Stimulated activated CD4-positive, alpha-beta T cell treated with anti-CD3 and anti-CD28 coated beads, Interleukin-12 subunit alpha, Interleukin-12 subunit beta, amount 100 ng/mL, for 48 hours (primary cell): ENCODE results near the gene SLC22A3.
"Not testable (repeated sequence)": the region's sequence is repeated elsewhere in the genome, so short reads cannot be mapped to it uniquely, and the experiment has no call there.

ENCODE experiments used
- DNase-seq, 3 donors: peaks; one replicate each; pipeline ENCODE4 v3.0.0-alpha.2; 2020; ENCODE audit warnings: low read depth in 2 of 3, low spot score in 1 of 3

The SLC22A3 gene

GRCh38 chr6:160348223-160349019 is at the start of gene SLC22A3:
Gene SLC22A3 (plus strand): TSS chr6:160348378. CDS start chr6:160348420, 42 bp downstream.
- no peak for DNase-seq

- no peak for DNase-seq
Measured at GRCh38 chr6:160299559-160299958, 48.6 kb upstream of the SLC22A3 start.

GRCh38 chr6:160300076-160300695 is 48.0 kb upstream of the SLC22A3 start:
- DNase-seq = no peak

GRCh38 chr6:160301339-160301738 is 46.8 kb upstream of the SLC22A3 start:
- DNase-seq = no peak

- DNase-seq = not testable (repeated sequence)
Measured at GRCh38 chr6:160302431-160303082, 45.6 kb upstream of the SLC22A3 start.

GRCh38 chr6:160303806-160304205 is 44.4 kb upstream of the SLC22A3 start:
- DNase-seq = no peak

- no peak for DNase-seq
Measured at GRCh38 chr6:160305926-160306713, 42.1 kb upstream of the SLC22A3 start.

GRCh38 chr6:160309718-160310117 is 38.5 kb upstream of the SLC22A3 start:
- DNase-seq = no peak

- DNase-seq = no peak
Measured at GRCh38 chr6:160312900-160313299, 35.3 kb upstream of the SLC22A3 start.

- no peak for DNase-seq
Measured at GRCh38 chr6:160315310-160315709, 32.9 kb upstream of the SLC22A3 start.

- no peak for DNase-seq
Measured at GRCh38 chr6:160316261-160316660, 31.9 kb upstream of the SLC22A3 start.

GRCh38 chr6:160319246-160319645 is 28.9 kb upstream of the SLC22A3 start:
- DNase-seq = no peak

GRCh38 chr6:160321729-160322505 is 26.3 kb upstream of the SLC22A3 start:
- DNase-seq = no peak

- DNase-seq = no peak
Measured at GRCh38 chr6:160327981-160328380, 20.2 kb upstream of the SLC22A3 start.

GRCh38 chr6:160328447-160328846 is 19.7 kb upstream of the SLC22A3 start:
- DNase-seq = no peak

- no peak for DNase-seq
Measured at GRCh38 chr6:160329188-160329587, 19.0 kb upstream of the SLC22A3 start.

GRCh38 chr6:160330619-160331018 is 17.6 kb upstream of the SLC22A3 start:
- no peak for DNase-seq

GRCh38 chr6:160331204-160331603 is 17.0 kb upstream of the SLC22A3 start:
- DNase-seq = no peak

- no peak for DNase-seq
Measured at GRCh38 chr6:160331753-160332152, 16.4 kb upstream of the SLC22A3 start.

GRCh38 chr6:160333101-160333500 is 15.1 kb upstream of the SLC22A3 start:
- DNase-seq = no peak

GRCh38 chr6:160333841-160334240 is 14.3 kb upstream of the SLC22A3 start:
- DNase-seq = no peak
